GM04504 (cell line): ENCODE measurements around the gene METTL25B.

ENCODE experiments used
- DNase-seq: peaks from one replicate; pipeline ENCODE4 v3.0.0-alpha.2; 2012; ENCODE audit warnings: low read depth

The METTL25B gene

DNA sequence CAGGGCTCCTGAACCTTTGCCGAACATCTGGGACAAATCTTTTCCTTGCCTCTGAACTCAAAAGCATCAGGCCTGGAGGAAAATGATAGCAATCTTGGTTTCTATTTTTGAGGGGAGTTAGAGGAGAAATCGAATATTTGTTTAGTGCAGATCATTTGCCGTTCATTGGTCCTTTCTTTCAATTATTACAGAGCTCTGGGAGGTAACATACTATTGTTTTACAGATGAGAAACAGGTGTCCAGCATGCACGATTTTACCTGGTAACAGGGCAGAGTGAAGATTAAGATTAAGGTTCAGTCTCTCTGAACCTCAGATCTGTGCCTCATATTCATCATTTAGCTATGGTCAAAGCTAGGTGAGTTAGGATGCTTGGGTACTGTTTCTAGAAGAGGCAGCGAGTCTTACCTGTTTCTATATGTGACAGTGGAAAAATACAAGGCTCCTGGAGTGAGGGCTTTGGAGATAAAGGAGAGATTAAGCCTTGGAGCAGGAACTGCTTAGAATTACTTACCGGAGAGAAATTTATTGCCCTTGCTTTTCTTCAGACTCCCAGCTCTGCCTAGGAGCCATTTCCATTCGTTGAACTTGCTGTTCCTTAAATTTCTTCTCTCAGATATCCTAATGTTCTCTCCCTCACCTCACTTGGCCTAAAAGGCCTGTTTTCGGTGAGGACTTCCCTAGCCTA is 40.5 kb downstream of the METTL25B start:
- DNase-seq, result no peak

DNA sequence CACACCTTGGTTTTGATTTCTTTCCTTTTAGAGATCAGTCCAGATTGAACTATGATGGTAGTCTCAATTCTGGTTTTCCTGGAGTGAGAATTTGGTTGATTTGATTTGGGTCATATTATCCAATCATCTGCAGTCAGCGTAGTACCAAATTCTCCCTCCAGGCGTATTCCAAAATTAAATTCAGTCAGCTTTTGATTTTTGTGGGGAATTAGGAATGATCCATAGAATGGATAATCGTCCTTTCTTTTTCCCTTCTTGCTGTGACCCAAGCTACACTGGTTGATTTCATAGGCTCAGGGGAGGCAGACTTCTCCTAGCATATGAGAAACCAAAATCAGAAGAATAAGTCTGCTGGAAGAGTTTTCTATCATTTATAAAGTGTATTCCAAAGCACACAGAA is 44.0 kb downstream of the METTL25B start:
- DNase-seq, result no peak

DNA sequence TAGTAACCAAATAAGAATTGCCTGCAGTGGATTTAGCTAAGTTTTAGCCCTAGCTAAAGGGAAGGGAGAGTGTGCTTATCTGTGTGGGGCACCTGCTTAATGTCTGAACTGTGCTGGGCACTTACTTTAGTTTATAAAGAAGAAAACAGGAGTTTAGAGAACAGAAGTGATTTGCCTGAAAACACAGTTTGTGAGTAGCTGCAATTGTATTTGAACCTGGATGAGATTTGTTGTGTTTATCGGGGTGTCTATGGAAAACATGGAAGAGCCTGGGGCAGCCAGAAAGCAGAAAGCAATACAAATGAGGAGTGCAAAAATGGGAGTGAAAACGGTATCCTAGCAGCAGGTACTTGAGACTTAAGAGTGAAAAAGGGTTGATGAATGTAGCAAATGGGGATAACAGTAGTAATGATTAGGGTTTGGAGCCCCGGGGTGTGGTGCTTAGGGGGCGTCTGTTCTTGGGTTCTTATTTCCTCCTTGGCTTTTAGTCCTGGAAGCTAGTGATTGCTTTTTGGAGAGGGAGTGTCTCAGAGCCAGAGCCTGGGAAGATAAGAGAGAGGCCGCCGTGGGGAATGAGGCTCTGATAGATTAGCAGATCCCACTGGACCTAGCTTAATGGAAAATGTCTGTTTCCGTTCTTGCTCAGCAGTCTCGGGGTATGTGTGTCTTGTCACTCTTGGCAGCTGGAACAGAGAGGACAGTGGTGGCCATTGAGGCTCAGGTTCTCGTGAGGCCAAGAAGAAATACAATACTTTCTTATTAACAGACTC is 44.6 kb downstream of the METTL25B start:
- no peak for DNase-seq

DNA sequence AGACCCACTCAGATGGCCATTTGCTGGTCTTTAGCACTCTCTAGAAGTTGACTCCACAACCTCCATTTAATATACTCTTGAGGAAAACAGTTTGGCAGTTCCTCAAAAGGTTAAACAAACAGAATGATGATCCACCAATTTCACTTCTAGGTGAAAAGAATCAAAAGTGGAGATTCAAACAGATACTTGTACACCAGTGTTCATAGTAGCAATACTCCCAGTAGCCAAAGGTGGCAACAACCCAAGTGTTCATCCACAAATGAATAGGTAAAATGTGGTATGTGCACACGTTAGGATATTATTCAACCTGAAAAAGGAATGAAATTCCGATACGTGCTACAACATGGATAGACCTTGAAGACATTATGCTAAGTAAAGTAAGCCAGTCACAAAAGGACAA is 45.3 kb downstream of the METTL25B start:
- DNase-seq, result no peak

DNA sequence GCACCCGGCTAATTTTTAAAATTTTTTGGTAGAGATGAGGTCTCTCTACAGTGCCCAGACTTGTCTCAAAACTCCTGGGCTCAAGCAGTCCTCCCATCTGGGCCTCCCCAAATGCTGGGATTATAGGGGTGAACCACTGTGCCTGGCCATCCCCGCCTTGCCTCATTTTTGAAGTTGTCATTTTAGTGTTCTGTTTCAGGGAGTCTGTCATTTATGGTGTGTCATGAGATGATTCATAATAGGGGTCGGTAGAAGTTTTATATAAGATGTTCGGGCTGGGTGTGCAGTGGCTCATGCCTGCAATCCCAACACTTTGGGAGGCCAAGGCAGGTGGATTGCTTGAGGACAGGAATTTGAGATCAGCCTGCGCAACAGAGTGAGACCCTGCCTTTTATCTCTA is 47.5 kb downstream of the METTL25B start:
- no peak for DNase-seq

DNA sequence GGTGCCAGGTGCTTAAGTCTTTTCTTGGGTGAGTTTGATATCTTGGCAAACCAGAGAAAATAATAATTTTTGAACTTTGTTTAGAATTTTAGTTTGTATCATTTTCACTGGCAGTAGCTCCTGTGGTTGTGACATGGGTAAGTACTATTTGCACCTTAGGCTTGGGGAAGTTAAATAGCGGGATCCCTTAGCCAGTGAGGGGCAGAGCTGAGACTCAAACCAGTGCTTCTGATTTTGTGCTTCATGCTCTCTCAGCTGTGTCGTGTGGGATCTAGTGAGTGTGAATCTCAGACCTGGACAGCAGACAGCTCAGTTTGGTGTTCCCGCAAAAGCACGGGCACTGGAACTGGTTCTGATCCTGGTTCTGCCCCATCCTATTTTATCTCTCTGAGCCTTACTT is 48.7 kb downstream of the METTL25B start:
- DNase-seq, result no peak

DNA sequence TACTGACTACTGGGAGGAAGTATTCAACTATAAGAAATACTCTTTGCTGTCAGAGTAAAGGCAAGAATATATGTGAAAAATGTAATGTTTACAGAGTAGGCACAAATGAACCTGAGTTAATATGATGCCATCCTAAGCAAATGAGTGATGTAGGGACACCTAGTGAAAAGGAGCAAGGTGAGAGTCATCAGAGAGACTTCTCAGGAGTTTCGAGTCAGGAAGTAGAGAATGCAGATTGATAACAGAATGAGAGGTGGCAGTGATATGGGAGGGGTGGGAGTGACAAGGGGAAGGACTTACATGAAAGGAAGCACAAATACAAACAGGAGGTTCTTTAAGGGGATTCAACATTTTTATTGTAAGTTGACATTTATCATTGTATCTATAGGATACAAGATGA is 49.3 kb downstream of the METTL25B start:
- DNase-seq, result no peak

DNA sequence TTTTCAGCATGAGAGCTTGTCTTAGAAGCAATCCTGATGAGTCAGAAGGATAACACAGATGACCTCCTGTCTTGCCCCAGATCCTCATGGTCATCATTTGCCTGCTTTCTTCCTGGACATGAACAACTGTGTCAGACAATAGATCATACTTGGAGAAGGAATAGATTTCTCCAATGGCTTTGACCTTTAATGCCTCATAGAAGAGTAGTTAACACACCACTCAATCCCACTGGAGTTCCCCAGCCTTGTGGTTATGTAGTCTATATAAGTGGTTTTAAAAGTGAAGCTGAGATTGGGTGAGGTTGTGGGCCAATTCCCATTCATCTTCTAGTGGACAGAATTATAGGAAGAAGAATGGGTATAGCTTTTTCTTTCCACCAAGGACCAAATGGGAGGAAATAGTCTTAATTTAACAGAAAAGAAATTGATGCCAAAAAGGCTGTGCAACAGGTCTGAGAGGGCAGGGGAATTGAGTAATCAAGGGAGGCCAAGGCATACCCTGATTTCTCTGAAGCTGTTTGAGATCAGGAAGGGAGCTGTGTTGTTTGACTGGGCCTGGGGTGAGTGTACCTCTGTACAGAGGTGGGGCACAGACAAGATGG is 53.4 kb downstream of the METTL25B start:
- no peak for DNase-seq

DNA sequence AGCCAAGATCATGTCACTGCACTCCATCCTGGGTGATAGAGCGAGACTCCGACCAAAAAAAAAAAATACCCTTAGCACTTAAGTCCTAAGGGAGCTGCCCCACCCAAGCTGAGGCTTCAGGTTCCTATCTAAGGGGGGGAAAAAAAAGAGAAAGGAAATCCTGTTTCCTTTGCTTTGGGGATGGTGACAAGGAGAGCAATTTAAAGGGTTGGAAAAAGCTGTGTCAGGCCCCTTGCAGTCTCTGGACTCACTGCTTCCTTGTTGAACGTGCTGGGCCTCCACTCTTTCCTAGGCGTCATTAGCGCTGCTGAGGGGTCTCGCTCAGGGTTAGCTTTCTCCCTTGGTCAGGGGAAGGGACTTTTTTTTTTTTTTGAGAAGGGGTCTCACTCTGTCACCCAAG is 57.2 kb downstream of the METTL25B start:
- no peak for DNase-seq
